Testis (tissue), 2 donors: Measurements from ENCODE around the gene PLB1.

Experiments
- POLR2A ChIP-seq: fragments of 450-650 bp; IDR thresholded peaks from one replicate; pipeline ENCODE4 v1.6.1; 2017; ENCODE audit warnings: antibody characterized with exemption, mild to moderate bottlenecking, moderate library complexity
- TF ChIP-seq, protein P1 (sequence below), 3 experiments: fragments of 450-650 bp in 2 of 3; fragments of 200-600 bp in 1 of 3; sonication (generic) in 1 of 3; IDR thresholded peaks; one replicate each; pipeline ENCODE4 v1.5.1; 2016 to 2019; ENCODE audit warnings: antibody characterized with exemption in 3 of 3, mild to moderate bottlenecking in 2 of 3, moderate library complexity in 1 of 3

DNA sequence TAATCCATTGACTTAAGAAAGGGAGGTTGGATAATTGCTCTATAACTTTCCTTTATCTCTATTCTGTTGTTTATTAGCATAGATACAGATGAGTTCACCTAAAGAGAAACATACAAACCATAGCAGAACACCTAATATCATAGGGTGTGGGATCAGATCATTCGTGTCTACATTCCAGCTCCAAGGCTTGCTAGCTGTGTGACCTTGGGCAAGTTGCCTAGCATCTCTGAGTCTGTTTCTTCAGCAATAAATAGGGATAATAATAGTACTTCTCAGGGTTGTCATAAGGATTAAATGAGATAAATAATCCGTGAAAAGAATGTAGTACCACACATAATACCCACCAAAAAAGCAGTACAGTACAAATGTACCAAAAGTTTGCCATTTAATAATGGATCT is 126.2 kb downstream of the PLB1 start:
- TF ChIP-seq, protein P1, sequence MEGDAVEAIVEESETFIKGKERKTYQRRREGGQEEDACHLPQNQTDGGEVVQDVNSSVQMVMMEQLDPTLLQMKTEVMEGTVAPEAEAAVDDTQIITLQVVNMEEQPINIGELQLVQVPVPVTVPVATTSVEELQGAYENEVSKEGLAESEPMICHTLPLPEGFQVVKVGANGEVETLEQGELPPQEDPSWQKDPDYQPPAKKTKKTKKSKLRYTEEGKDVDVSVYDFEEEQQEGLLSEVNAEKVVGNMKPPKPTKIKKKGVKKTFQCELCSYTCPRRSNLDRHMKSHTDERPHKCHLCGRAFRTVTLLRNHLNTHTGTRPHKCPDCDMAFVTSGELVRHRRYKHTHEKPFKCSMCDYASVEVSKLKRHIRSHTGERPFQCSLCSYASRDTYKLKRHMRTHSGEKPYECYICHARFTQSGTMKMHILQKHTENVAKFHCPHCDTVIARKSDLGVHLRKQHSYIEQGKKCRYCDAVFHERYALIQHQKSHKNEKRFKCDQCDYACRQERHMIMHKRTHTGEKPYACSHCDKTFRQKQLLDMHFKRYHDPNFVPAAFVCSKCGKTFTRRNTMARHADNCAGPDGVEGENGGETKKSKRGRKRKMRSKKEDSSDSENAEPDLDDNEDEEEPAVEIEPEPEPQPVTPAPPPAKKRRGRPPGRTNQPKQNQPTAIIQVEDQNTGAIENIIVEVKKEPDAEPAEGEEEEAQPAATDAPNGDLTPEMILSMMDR (IDR thresholded peaks at IDR 0.05), result no peak
- no peak for TF ChIP-seq POLR2A
